Measurements from ENCODE around the gene PAFAH2. TPM values are rescaled to one million over a fixed set of nuclear protein-coding genes. Genes with fewer than 3 reads are reported as not detected.
A peak's percentile ranks its signal among the peaks of the same experiment; 100 is the strongest.

The PAFAH2 gene
- total and polyA plus RNA-seq, 2 of the 13 experiments (the other 11 are each of a cell fraction or from before 2014, with no cell fraction given) = 6.9 to 9.4 TPM

GRCh38 chr1:26035203-26035958, 37.5 kb upstream of the PAFAH2 start (continued):
- no peak for TF ChIP-seq PCBP2 (optimal IDR thresholded peaks at IDR 0.05; ENCODE audit: low read depth, low read length, poor library complexity, severe bottlenecking)
- TF ChIP-seq ZNF274 (CRISPR knock-in tag; IDR thresholded peaks at IDR 0.05) = no peak
- TF ChIP-seq SSRP1 (CRISPR knock-in tag; IDR thresholded peaks at IDR 0.05) = no peak
- no peak for TF ChIP-seq TFAP4 (IDR thresholded peaks at IDR 0.05; ENCODE audit: borderline replicate concordance, low read depth)
- TF ChIP-seq, protein P1, sequence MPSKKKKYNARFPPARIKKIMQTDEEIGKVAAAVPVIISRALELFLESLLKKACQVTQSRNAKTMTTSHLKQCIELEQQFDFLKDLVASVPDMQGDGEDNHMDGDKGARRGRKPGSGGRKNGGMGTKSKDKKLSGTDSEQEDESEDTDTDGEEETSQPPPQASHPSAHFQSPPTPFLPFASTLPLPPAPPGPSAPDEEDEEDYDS (CRISPR knock-in tag; IDR thresholded peaks at IDR 0.05) = peak; percentile 50
- TF ChIP-seq ZNF451 (CRISPR knock-in tag; IDR thresholded peaks at IDR 0.05) = no peak
- TF ChIP-seq, protein P2, sequence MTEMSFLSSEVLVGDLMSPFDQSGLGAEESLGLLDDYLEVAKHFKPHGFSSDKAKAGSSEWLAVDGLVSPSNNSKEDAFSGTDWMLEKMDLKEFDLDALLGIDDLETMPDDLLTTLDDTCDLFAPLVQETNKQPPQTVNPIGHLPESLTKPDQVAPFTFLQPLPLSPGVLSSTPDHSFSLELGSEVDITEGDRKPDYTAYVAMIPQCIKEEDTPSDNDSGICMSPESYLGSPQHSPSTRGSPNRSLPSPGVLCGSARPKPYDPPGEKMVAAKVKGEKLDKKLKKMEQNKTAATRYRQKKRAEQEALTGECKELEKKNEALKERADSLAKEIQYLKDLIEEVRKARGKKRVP (CRISPR knock-in tag; IDR thresholded peaks at IDR 0.05) = no peak
- no peak for TF ChIP-seq ADNP (CRISPR knock-in tag; IDR thresholded peaks at IDR 0.05)
- TF ChIP-seq ZNF3 (CRISPR knock-in tag; IDR thresholded peaks at IDR 0.05) = no peak
- no peak for TF ChIP-seq CENPBD1 (CRISPR knock-in tag; IDR thresholded peaks at IDR 0.05; ENCODE audit: borderline replicate concordance, low read depth)
- TF ChIP-seq ZNF343 (CRISPR knock-in tag; IDR thresholded peaks at IDR 0.05) = peak; percentile 85; the same call in 1 of the 2 replicates
- no peak for TF ChIP-seq ZBTB25 (CRISPR knock-in tag; IDR thresholded peaks at IDR 0.05)
- no peak for TF ChIP-seq ZFAT (CRISPR knock-in tag; conservative IDR thresholded peaks at IDR 0.05)
- TF ChIP-seq ZBTB44 (CRISPR knock-in tag; IDR thresholded peaks at IDR 0.05) = no peak
- no peak for TF ChIP-seq FOXP1 (IDR thresholded peaks at IDR 0.05)
- TF ChIP-seq FOXP1 (CRISPR knock-in tag; IDR thresholded peaks at IDR 0.05) = no peak
- TF ChIP-seq ZNF670 (CRISPR knock-in tag; IDR thresholded peaks at IDR 0.05; ENCODE audit: borderline replicate concordance) = no peak
- TF ChIP-seq USF2 (IDR thresholded peaks at IDR 0.05; ENCODE audit: low read depth, low read length) = no peak
- TF ChIP-seq USF2 (CRISPR knock-in tag; IDR thresholded peaks at IDR 0.05; ENCODE audit: borderline replicate concordance) = peak; percentile 21; the same call in 1 of the 2 replicates
- TF ChIP-seq, protein P3, sequence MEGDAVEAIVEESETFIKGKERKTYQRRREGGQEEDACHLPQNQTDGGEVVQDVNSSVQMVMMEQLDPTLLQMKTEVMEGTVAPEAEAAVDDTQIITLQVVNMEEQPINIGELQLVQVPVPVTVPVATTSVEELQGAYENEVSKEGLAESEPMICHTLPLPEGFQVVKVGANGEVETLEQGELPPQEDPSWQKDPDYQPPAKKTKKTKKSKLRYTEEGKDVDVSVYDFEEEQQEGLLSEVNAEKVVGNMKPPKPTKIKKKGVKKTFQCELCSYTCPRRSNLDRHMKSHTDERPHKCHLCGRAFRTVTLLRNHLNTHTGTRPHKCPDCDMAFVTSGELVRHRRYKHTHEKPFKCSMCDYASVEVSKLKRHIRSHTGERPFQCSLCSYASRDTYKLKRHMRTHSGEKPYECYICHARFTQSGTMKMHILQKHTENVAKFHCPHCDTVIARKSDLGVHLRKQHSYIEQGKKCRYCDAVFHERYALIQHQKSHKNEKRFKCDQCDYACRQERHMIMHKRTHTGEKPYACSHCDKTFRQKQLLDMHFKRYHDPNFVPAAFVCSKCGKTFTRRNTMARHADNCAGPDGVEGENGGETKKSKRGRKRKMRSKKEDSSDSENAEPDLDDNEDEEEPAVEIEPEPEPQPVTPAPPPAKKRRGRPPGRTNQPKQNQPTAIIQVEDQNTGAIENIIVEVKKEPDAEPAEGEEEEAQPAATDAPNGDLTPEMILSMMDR (CRISPR knock-in tag; IDR thresholded peaks at IDR 0.05) = peak; percentile 59
- no peak for TF ChIP-seq CENPT (CRISPR knock-in tag; IDR thresholded peaks at IDR 0.05; ENCODE audit: low read depth)
